GM19467 (cell line): ENCODE measurements around the gene RPL22L1.
"Not testable (repeated sequence)": the region's sequence is repeated elsewhere in the genome, so short reads cannot be mapped to it uniquely, and the experiment has no call there.

Experiments used
- ATAC-seq: cut with Tn5 transposase; IDR thresholded peaks from one replicate; pipeline ENCODE4 v1.9.1; 2021; ENCODE audit warnings: mild to moderate bottlenecking, moderate library complexity; ENCODE audit not compliant: unreplicated experiment

The RPL22L1 gene

GRCh38 chr3:170884109-170884930 is 14.3 kb upstream of the RPL22L1 start:
- not testable (repeated sequence) for ATAC-seq

GRCh38 chr3:170878688-170879087 is 8.7 kb upstream of the RPL22L1 start:
- not testable (repeated sequence) for ATAC-seq

GRCh38 chr3:170877311-170877710 is 7.3 kb upstream of the RPL22L1 start:
- ATAC-seq, result not testable (repeated sequence)

GRCh38 chr3:170876537-170876936 is 6.5 kb upstream of the RPL22L1 start:
- ATAC-seq, result no peak

GRCh38 chr3:170869239-170869590 is 780 bp downstream of the RPL22L1 start:
- no peak for ATAC-seq

GRCh38 chr3:170868577-170869238 is 1.3 kb downstream of the RPL22L1 start:
- ATAC-seq, result no peak

- no peak for ATAC-seq
Measured at GRCh38 chr3:170867143-170867937, 2.7 kb downstream of the RPL22L1 start.

GRCh38 chr3:170866499-170866898 is 3.5 kb downstream of the RPL22L1 start:
- ATAC-seq, result no peak

GRCh38 chr3:170865209-170866094 is 4.5 kb downstream of the RPL22L1 start:
- ATAC-seq, result no peak

- ATAC-seq, result no peak
Measured at GRCh38 chr3:170864525-170865208, 5.3 kb downstream of the RPL22L1 start.

GRCh38 chr3:170863816-170864215 is 6.2 kb downstream of the RPL22L1 start:
- no peak for ATAC-seq

GRCh38 chr3:170862618-170863374 is 7.2 kb downstream of the RPL22L1 start:
- ATAC-seq, result no peak

GRCh38 chr3:170858599-170858998 is 11.4 kb downstream of the RPL22L1 start:
- no peak for ATAC-seq

GRCh38 chr3:170852324-170852723 is 17.7 kb downstream of the RPL22L1 start:
- ATAC-seq, result no peak

- ATAC-seq, result no peak
Measured at GRCh38 chr3:170848292-170848917, 21.6 kb downstream of the RPL22L1 start.

GRCh38 chr3:170844377-170844776 is 25.6 kb downstream of the RPL22L1 start:
- ATAC-seq, result no peak

- ATAC-seq, result no peak
Measured at GRCh38 chr3:170840291-170840859, 29.6 kb downstream of the RPL22L1 start.

- ATAC-seq, result no peak
Measured at GRCh38 chr3:170839518-170840100, 30.4 kb downstream of the RPL22L1 start.
